Skeletal muscle satellite cell (primary cell): ENCODE measurements around the gene NYAP1. TPM values are rescaled to one million over a fixed set of nuclear protein-coding genes. Genes with fewer than 3 reads are reported as not detected.
"Not testable (repeated sequence)": the region's sequence is repeated elsewhere in the genome, so short reads cannot be mapped to it uniquely, and the experiment has no call there.

Experiments used
- H3K27me3 ChIP-seq: 2 replicates; pipeline ENCODE4 v1.7.0; 2013; ENCODE audit warnings: low read length; ENCODE audit not compliant: control insufficient read depth, insufficient read depth
- H3K36me3 ChIP-seq: 2 replicates; pipeline ENCODE4 v1.7.0; 2013; ENCODE audit warnings: mild to moderate bottlenecking, control low read depth, low read length; ENCODE audit not compliant: insufficient read depth
- H3K4me1 ChIP-seq: 2 replicates; pipeline ENCODE4 v1.7.0; 2013; ENCODE audit warnings: low read length; ENCODE audit not compliant: control insufficient read depth, insufficient read depth
- H3K4me2 ChIP-seq: 2 replicates; pipeline ENCODE4 v1.7.0; 2013; ENCODE audit warnings: mild to moderate bottlenecking, low read length
- H3K4me3 ChIP-seq: 2 replicates; pipeline ENCODE4 v1.7.0; 2013; ENCODE audit warnings: low read length
- H3K9ac ChIP-seq: 2 replicates; pipeline ENCODE4 v1.7.0; 2013; ENCODE audit warnings: mild to moderate bottlenecking, low read depth, low read length, moderate library complexity
- H3K9me3 ChIP-seq: replicated peaks from 2 replicates; pipeline ENCODE4 v1.7.0; 2013; ENCODE audit warnings: mild to moderate bottlenecking, control low read depth, low read length
- small RNA-seq: library from RNA; depleted of rRNA; stranded (forward); fragments of <200 nt; gene quantifications from one replicate; pipeline ENCODE3, GENCODE V24; 2012

The NYAP1 gene

GRCh38 chr7:100540073-100540723 is 56.5 kb downstream of the NYAP1 start:
- Histone ChIP-seq H3K4me1 (peaks cover 40% of the 10 kb centered on the region), H3K4me3 (peak overlapping the region; percentile 79), H3K27me3 (no peaks in the 10 kb centered on the region), H3K4me2 (peak overlapping the region; percentile 83), H3K9ac (peak overlapping the region; percentile 53), H3K9me3 (no peaks in the 10 kb centered on the region), H3K36me3 (no peaks in the 10 kb centered on the region)

GRCh38 chr7:100541309-100541708 is 57.6 kb downstream of the NYAP1 start:
- not testable (repeated sequence) for H3K27me3 ChIP-seq, H3K4me3 ChIP-seq, H3K9me3 ChIP-seq, H3K9ac ChIP-seq, H3K36me3 ChIP-seq, H3K4me2 ChIP-seq
- peaks cover 49% of the 10 kb centered on the region for H3K4me1 ChIP-seq

- H3K9ac ChIP-seq: no peak overlapping the region
- no peaks in the 10 kb centered on the region for H3K9me3 ChIP-seq
- no peak overlapping the region for H3K4me3 ChIP-seq
- H3K4me1 ChIP-seq: peaks cover 66% of the 10 kb centered on the region
- H3K4me2 ChIP-seq: peak overlapping the region; percentile 3
- H3K36me3 ChIP-seq: no peaks in the 10 kb centered on the region
- H3K27me3 ChIP-seq: no peaks in the 10 kb centered on the region
Measured at GRCh38 chr7:100543586-100543985, 59.9 kb downstream of the NYAP1 start.

- H3K9me3 ChIP-seq: no peaks in the 10 kb centered on the region
- H3K4me1 ChIP-seq: peaks cover 69% of the 10 kb centered on the region
- H3K4me2 ChIP-seq: no peak overlapping the region
- no peaks in the 10 kb centered on the region for H3K27me3 ChIP-seq
- no peak overlapping the region for H3K9ac ChIP-seq
- H3K36me3 ChIP-seq: peaks cover 3% of the 10 kb centered on the region
- H3K4me3 ChIP-seq: no peak overlapping the region
Measured at GRCh38 chr7:100544386-100544785, 60.7 kb downstream of the NYAP1 start.

Small RNA genes within 50 kb of the gene (small RNA-seq; reads per million reads assigned to genes)
- gene RN7SL416P: not detected
